ENCODE data around the gene KRT71.

- TF ChIP-seq CTCF (IDR thresholded peaks at IDR 0.05 in 4 of 5, conservative IDR thresholded peaks at IDR 0.05 in 1 of 5), result no peak
- TF ChIP-seq POLR2A (IDR thresholded peaks at IDR 0.05), result no peak
Measured at GRCh38 chr12:52561880-52562449, 9.0 kb upstream of the KRT71 start.
